ENCODE results near the gene HDAC4. TPM values are rescaled to one million over a fixed set of nuclear protein-coding genes. Genes with fewer than 3 reads are reported as not detected.

Gene HDAC4
- total and polyA plus RNA-seq, 10 of the 15 experiments (the other 5 are each of a cell fraction or from before 2014, with no cell fraction given), result 0.22 to 15.7 (median 4.8) TPM

- no peak for DNase-seq (ENCODE audit: low read depth, low spot score)
- Histone ChIP-seq H3K4me1 (ENCODE audit: control insufficient read depth, insufficient read depth, low read length) (no peaks in the 10 kb centered on the region), H3K27me3 (replicated peaks in 1 of 2; ENCODE audit: control insufficient read depth in 2 of 2, insufficient read depth in 2 of 2, low read length in 1 of 2) (no peaks in the 10 kb centered on the region), H4K20me1 (ENCODE audit: control insufficient read depth, insufficient read depth) (no peaks in the 10 kb centered on the region), H3K36me3 (ENCODE audit: control insufficient read depth in 2 of 2, insufficient read depth in 2 of 2, low read length in 1 of 2) (no peaks in the 10 kb centered on the region), H3K9ac (ENCODE audit: control insufficient read depth, insufficient read depth, low read length) (no peak overlapping the region), H3K4me3 (no peak overlapping the region), H3K4me2 (ENCODE audit: control insufficient read depth, insufficient read depth) (no peak overlapping the region), H2AFZ (ENCODE audit: control insufficient read depth, low read depth, low read length) (no peak overlapping the region), H3K9me3 (replicated peaks; ENCODE audit: control insufficient read depth, insufficient read depth, low read length) (no peaks in the 10 kb centered on the region), H3K79me2 (ENCODE audit: control insufficient read depth, insufficient read depth, low read length) (no peaks in the 10 kb centered on the region), H3K27ac (ENCODE audit: control insufficient read depth, insufficient read depth) (no peak overlapping the region)
- 44% methylated on average over 16 of the region's 16 CpGs for WGBS (ENCODE audit: insufficient coverage, insufficient replicate concordance, low lambda C conversion rate, missing lambda C conversion rate)
- ChIA-PET SMC1A (ENCODE audit: uncharacterized antibody, unreplicated experiment) (no interaction called here), CTCF (no interaction called here), RAD21 (ENCODE audit: unreplicated experiment) (no interaction called here), POLR2A (no interaction called here)
- in situ Hi-C loops (cut with MboI) (loop anchor here (5.0 to 10.0 kb wide), 3 partner anchors 847 to 1107 kb away; partner anchors contain the start of gene OTOS), intact Hi-C loops (cut with micrococcal nuclease; ENCODE audit: unreplicated experiment) (loop anchor here (5.0 to 10.0 kb wide), 4 partner anchors 360 to 1107 kb away; partner anchors contain the start of gene OTOS)
- no peak for FAIRE-seq
- TF ChIP-seq NBN (IDR thresholded peaks at IDR 0.05) (no peak), SMC3 (IDR thresholded peaks at IDR 0.05; ENCODE audit: borderline replicate concordance, low read length) (no peak), MLLT1 (IDR thresholded peaks at IDR 0.05) (no peak), SIX5 (IDR thresholded peaks at IDR 0.05; ENCODE audit: low read depth, low read length, severe bottlenecking) (no peak), TCF12 (IDR thresholded peaks at IDR 0.05; ENCODE audit: low read depth, low read length) (no peak), SPI1 (IDR thresholded peaks at IDR 0.05; ENCODE audit: borderline replicate concordance, insufficient read depth, low read depth, low read length) (no peak), POU2F2 (IDR thresholded peaks at IDR 0.05; ENCODE audit: borderline replicate concordance, low read depth, low read length) (no peak), ZBTB33 (IDR thresholded peaks at IDR 0.05) (no peak), RCOR1 (conservative IDR thresholded peaks at IDR 0.05; ENCODE audit: low read depth, low read length) (no peak), EED (IDR thresholded peaks at IDR 0.05; ENCODE audit: low read depth) (no peak), EZH2 (IDR thresholded peaks at IDR 0.05; ENCODE audit: borderline replicate concordance, control insufficient read depth, low read depth, low read length) (no peak), BCL11A (IDR thresholded peaks at IDR 0.05; ENCODE audit: low read depth, low read length) (no peak), CHD4 (IDR thresholded peaks at IDR 0.05) (no peak), PAX8 (IDR thresholded peaks at IDR 0.05) (no peak)
- TF ChIP-seq, protein P1, sequence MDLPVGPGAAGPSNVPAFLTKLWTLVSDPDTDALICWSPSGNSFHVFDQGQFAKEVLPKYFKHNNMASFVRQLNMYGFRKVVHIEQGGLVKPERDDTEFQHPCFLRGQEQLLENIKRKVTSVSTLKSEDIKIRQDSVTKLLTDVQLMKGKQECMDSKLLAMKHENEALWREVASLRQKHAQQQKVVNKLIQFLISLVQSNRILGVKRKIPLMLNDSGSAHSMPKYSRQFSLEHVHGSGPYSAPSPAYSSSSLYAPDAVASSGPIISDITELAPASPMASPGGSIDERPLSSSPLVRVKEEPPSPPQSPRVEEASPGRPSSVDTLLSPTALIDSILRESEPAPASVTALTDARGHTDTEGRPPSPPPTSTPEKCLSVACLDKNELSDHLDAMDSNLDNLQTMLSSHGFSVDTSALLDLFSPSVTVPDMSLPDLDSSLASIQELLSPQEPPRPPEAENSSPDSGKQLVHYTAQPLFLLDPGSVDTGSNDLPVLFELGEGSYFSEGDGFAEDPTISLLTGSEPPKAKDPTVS (IDR thresholded peaks at IDR 0.05; ENCODE audit: low read depth, low read length), result no peak
- no peak for ATAC-seq
- BruUV-seq (replicated peaks), result no TSS peak
These were observed 363.3 kb downstream of the HDAC4 start for GRCh38 chr2:239037559-239037910.

Measured in GM12878 (cell line).